Endothelial cell of umbilical vein (primary cell): ENCODE data around the gene PRKG1. TPM values are rescaled to one million over a fixed set of nuclear protein-coding genes. Genes with fewer than 3 reads are reported as not detected.

Source experiments
- BruUV-seq: library from RNA; stranded (reverse); fragments of 400-500 nt; replicated peaks from 2 replicates; lab custom pipeline; 2021; lab: Mats Ljungman, UMichigan
- CTCF ChIA-PET: fragments of 300-600, 350-600 bp; sonication (Branson Sonifier 250); formaldehyde crosslinking; loops from one replicate; lab custom pipeline; 2021; ENCODE audit warnings: antibody characterized with exemption, inconsistent platforms; lab: Charles Lee
- POLR2A ChIA-PET: fragments of 300-600, 350-600 bp; sonication (Branson Sonifier 250); formaldehyde crosslinking; loops from one replicate; lab custom pipeline; 2021; ENCODE audit warnings: antibody characterized with exemption, inconsistent platforms; lab: Charles Lee
- DNase-seq: peaks from one replicate; pipeline ENCODE4 v3.0.0-alpha.2; 2011; ENCODE audit warnings: low read depth, low spot score
- FAIRE-seq: peaks from 2 replicates; lab custom pipeline; 2011; peaks lifted over from hg19 to GRCh38; lab: Jason Lieb, UNC
- H2AFZ ChIP-seq: 2 replicates; pipeline ENCODE4 v1.6.0; 2012; ENCODE audit warnings: low read depth, low read length, control low read depth, inconsistent platforms
- H3K27ac ChIP-seq: 2 replicates; pipeline ENCODE4 v1.5.1; 2011; ENCODE audit warnings: low read depth, mild to moderate bottlenecking, control low read depth, low read length, moderate library complexity; ENCODE audit not compliant: insufficient read depth
- H3K27me3 ChIP-seq, 2 experiments: 2 replicates each; pipeline versions ENCODE4 v1.6.0 to v1.6.1; 2011; ENCODE audit warnings: low read length in 2 of 2, mixed read lengths in 1 of 2; ENCODE audit not compliant: control insufficient read depth in 2 of 2, insufficient read depth in 2 of 2
- H3K36me3 ChIP-seq, 2 experiments: 2 replicates in 1 of 2; 3 replicates in 1 of 2; pipeline ENCODE4 v1.5.1; 2011; ENCODE audit warnings: low read length in 2 of 2, mild to moderate bottlenecking in 1 of 2, moderate library complexity in 1 of 2; ENCODE audit not compliant: control insufficient read depth in 2 of 2, insufficient read depth in 2 of 2; ENCODE audit errors: extremely low read depth in 1 of 2
- H3K4me1 ChIP-seq: 3 replicates; pipeline ENCODE4 v1.5.1; 2011; ENCODE audit warnings: mild to moderate bottlenecking, low read length; ENCODE audit not compliant: control insufficient read depth, insufficient read depth; ENCODE audit errors: extremely low read depth
- H3K4me2 ChIP-seq: 2 replicates; pipeline ENCODE4 v1.6.1; 2011; ENCODE audit warnings: low read length, control low read depth, mixed read lengths; ENCODE audit not compliant: insufficient read depth
- H3K4me3 ChIP-seq, 3 experiments: fragments of 200-600 bp in 1 of 3; sonication (generic), shearing (Covaris generic) in 1 of 3; replicated peaks in 1 of 3; 2 replicates each; pipeline ENCODE4 v1.5.1; 2011 to 2016; ENCODE audit warnings: control low read depth in 3 of 3, low read length in 3 of 3, mild to moderate bottlenecking in 2 of 3, inconsistent platforms in 1 of 3, low read depth in 1 of 3, moderate library complexity in 1 of 3; ENCODE audit not compliant: insufficient read depth in 1 of 3
- H3K79me2 ChIP-seq: 2 replicates; pipeline ENCODE4 v1.6.0; 2012; ENCODE audit warnings: low read length, inconsistent platforms; ENCODE audit not compliant: control insufficient read depth, insufficient read depth
- H3K9ac ChIP-seq: replicated peaks from 2 replicates; pipeline ENCODE3; 2011; ENCODE audit warnings: low read length, control low read depth; ENCODE audit not compliant: insufficient read depth; ENCODE audit errors: extremely low read depth
- H3K9me1 ChIP-seq: replicated peaks from 3 replicates; pipeline ENCODE4 v1.6.0; 2011; ENCODE audit warnings: mild to moderate bottlenecking, low read length; ENCODE audit not compliant: control insufficient read depth, insufficient read depth; ENCODE audit errors: extremely low read depth
- H3K9me3 ChIP-seq: replicated peaks from 2 replicates; pipeline ENCODE4 v1.5.1; 2012; ENCODE audit warnings: low read length, inconsistent platforms; ENCODE audit not compliant: control insufficient read depth, insufficient read depth
- H4K20me1 ChIP-seq: replicated peaks from 2 replicates; pipeline ENCODE3; 2011; ENCODE audit warnings: mild to moderate bottlenecking, low read length; ENCODE audit not compliant: control insufficient read depth, insufficient read depth; ENCODE audit errors: extremely low read depth
- EZH2 ChIP-seq: IDR thresholded peaks from 2 replicates; pipeline ENCODE4 v1.6.1; 2012; ENCODE audit warnings: borderline replicate concordance, low read depth, mild to moderate bottlenecking, moderate library complexity, low read length, inconsistent platforms; ENCODE audit not compliant: severe bottlenecking
- FOS ChIP-seq: IDR thresholded peaks from 2 replicates; pipeline ENCODE4 v1.6.1; 2011; ENCODE audit warnings: mild to moderate bottlenecking, low read length, moderate library complexity, borderline replicate concordance; ENCODE audit not compliant: insufficient read depth
- GATA2 ChIP-seq: IDR thresholded peaks from 2 replicates; pipeline ENCODE4 v1.7.0; 2011; ENCODE audit warnings: low read depth, mild to moderate bottlenecking, moderate library complexity, mixed read lengths, low read length; ENCODE audit not compliant: insufficient read length, insufficient read depth
- JUN ChIP-seq: IDR thresholded peaks from 2 replicates; pipeline ENCODE4 v1.6.1; 2011; ENCODE audit warnings: borderline replicate concordance, low read depth; ENCODE audit not compliant: insufficient read length, insufficient read depth
- MYC ChIP-seq: IDR thresholded peaks from one replicate; pipeline ENCODE4 v1.6.1; 2011; ENCODE audit warnings: mild to moderate bottlenecking, low read depth, low read length
- POLR2A ChIP-seq: IDR thresholded peaks from 2 replicates; pipeline ENCODE4 v1.6.1; 2012; ENCODE audit warnings: low read depth, mild to moderate bottlenecking, control low read depth, low read length
- POLR2AphosphoS5 ChIP-seq: IDR thresholded peaks from 2 replicates; pipeline ENCODE4 v1.6.1; 2012; ENCODE audit warnings: low read depth, mild to moderate bottlenecking, control low read depth, low read length, moderate library complexity; ENCODE audit not compliant: insufficient read depth
- dilution Hi-C: fragments of 300-500 bp; cut with MboI; formaldehyde crosslinking; loops from one replicate; pipeline ENCODE4 v1.15.0; 2019; ENCODE audit warnings: low sequenced_read_pairs; ENCODE audit not compliant: extremely low pct_ligation_motif_present
- intact Hi-C: fragments of 100-400 bp; cut with micrococcal nuclease; formaldehyde crosslinking; loops from one replicate; pipeline ENCODE4 v1.10.0; 2022
- polyA plus RNA-seq, 4 experiments: library from polyadenylated mRNA; depleted of rRNA in 3 of 4; stranded (reverse) in 3 of 4; unstranded in 1 of 4; fragments of >200 nt; gene quantifications; 2 replicates each; pipeline versions ENCODE4 v1.2.1 to v1.2.3, GENCODE V29; 2011 to 2012; ENCODE audit warnings: missing spikeins in 1 of 4
- total RNA-seq: library from RNA; stranded (reverse); gene quantifications from 2 replicates; pipeline ENCODE4 v1.2.3, GENCODE V29; 2021
- TF ChIP-seq, protein P1 (sequence below): IDR thresholded peaks from 2 replicates; pipeline ENCODE4 v1.6.1; 2011; ENCODE audit not compliant: insufficient read depth, insufficient read length
- TF ChIP-seq, protein P2 (sequence below), 2 donors: IDR thresholded peaks; 1 replicate in 1 of 2; 2 replicates in 1 of 2; pipeline ENCODE4 v1.5.1; 2011; ENCODE audit warnings: low read length in 2 of 2, mild to moderate bottlenecking in 2 of 2, moderate library complexity in 2 of 2, control low read depth in 1 of 2, inconsistent platforms in 1 of 2, low read depth in 1 of 2; ENCODE audit not compliant: insufficient read depth in 1 of 2; ENCODE audit errors: extremely low read depth in 1 of 2

Gene PRKG1
- total and polyA plus RNA-seq, 2 donors (not counting 3 experiments of a cell fraction or from before 2014, with no cell fraction given) = 0.01 to 0.18 TPM

DNA sequence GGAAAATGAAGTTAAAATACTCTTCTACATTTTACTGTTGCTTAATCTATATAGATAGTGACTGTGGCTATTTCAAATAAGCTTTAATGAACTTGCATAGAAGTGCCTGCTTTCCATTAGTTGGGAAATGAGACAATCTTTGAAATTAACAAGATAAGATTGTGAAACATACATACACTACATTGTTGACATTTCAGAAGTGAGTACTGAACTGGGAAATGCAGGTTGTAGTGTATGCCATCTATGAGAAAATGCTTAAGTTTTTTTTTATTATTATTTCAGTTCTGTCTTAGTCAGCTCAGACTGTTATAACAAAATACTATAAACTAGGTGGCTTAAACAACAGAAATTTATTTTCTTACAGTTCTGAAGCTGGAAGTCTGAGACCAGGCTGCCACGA is 674.7 kb downstream of the PRKG1 start:
- ChIA-PET POLR2A (no interaction called here), CTCF (no interaction called here)
- dilution Hi-C loops = no loop called here
- intact Hi-C loops = no loop called here
- BruUV-seq = no TSS peak
- DNase-seq = no peak
- TF ChIP-seq, protein P1, sequence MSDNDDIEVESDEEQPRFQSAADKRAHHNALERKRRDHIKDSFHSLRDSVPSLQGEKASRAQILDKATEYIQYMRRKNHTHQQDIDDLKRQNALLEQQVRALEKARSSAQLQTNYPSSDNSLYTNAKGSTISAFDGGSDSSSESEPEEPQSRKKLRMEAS = no peak
- TF ChIP-seq, protein P2, sequence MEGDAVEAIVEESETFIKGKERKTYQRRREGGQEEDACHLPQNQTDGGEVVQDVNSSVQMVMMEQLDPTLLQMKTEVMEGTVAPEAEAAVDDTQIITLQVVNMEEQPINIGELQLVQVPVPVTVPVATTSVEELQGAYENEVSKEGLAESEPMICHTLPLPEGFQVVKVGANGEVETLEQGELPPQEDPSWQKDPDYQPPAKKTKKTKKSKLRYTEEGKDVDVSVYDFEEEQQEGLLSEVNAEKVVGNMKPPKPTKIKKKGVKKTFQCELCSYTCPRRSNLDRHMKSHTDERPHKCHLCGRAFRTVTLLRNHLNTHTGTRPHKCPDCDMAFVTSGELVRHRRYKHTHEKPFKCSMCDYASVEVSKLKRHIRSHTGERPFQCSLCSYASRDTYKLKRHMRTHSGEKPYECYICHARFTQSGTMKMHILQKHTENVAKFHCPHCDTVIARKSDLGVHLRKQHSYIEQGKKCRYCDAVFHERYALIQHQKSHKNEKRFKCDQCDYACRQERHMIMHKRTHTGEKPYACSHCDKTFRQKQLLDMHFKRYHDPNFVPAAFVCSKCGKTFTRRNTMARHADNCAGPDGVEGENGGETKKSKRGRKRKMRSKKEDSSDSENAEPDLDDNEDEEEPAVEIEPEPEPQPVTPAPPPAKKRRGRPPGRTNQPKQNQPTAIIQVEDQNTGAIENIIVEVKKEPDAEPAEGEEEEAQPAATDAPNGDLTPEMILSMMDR (IDR thresholded peaks at IDR 0.05; ENCODE audit: extremely low read depth in 1 of 2, insufficient read depth in 1 of 2, low read depth in 1 of 2, low read length in 2 of 2) = no peak
- TF ChIP-seq EZH2 = no peak
- TF ChIP-seq POLR2A = no peak
- no peak for TF ChIP-seq JUN
- no peak for TF ChIP-seq GATA2
- no peak for TF ChIP-seq FOS
- TF ChIP-seq POLR2AphosphoS5 = no peak
- no peak for TF ChIP-seq MYC
- H3K9me3 ChIP-seq = no peaks in the 10 kb centered on the region
- H3K9me1 ChIP-seq = no peaks in the 10 kb centered on the region
- H3K27ac ChIP-seq = no peak overlapping the region
- H3K36me3 ChIP-seq = no peaks in the 10 kb centered on the region
- H4K20me1 ChIP-seq = no peaks in the 10 kb centered on the region
- no peak overlapping the region for H3K4me3 ChIP-seq
- no peak for FAIRE-seq
- H2AFZ ChIP-seq = no peak overlapping the region
- H3K9ac ChIP-seq = no peak overlapping the region
- H3K79me2 ChIP-seq = no peaks in the 10 kb centered on the region
- no peaks in the 10 kb centered on the region for H3K27me3 ChIP-seq
- H3K4me2 ChIP-seq = no peak overlapping the region
- H3K4me1 ChIP-seq = no peaks in the 10 kb centered on the region
